ENCODE data around the gene EVL.

EVL gene

GRCh38 chr14:100100032-100100703 lies 34.9 kb downstream of the EVL start:
- Histone ChIP-seq H3K4me1 (ENCODE audit: insufficient read depth, low read length) (no peaks in the 10 kb centered on the region), H3K9me3 (ENCODE audit: control insufficient read depth, insufficient read depth, low read length) (no peaks in the 10 kb centered on the region), H3K36me3 (ENCODE audit: insufficient read depth, low read length) (no peaks in the 10 kb centered on the region; the same call in 1 of the 2 replicates), H3K9ac (ENCODE audit: low read depth, low read length) (no peak overlapping the region)

- H3K9ac ChIP-seq (ENCODE audit: low read depth, low read length) = no peak overlapping the region
- H3K36me3 ChIP-seq (ENCODE audit: insufficient read depth, low read length) = no peaks in the 10 kb centered on the region; the same call in 1 of the 2 replicates
- H3K4me1 ChIP-seq (ENCODE audit: insufficient read depth, low read length) = no peaks in the 10 kb centered on the region
- H3K9me3 ChIP-seq (ENCODE audit: control insufficient read depth, insufficient read depth, low read length) = no peaks in the 10 kb centered on the region
Observed at GRCh38 chr14:100102156-100102785, 37.0 kb downstream of the EVL start.

- Histone ChIP-seq H3K9ac (ENCODE audit: low read depth, low read length) (no peak overlapping the region), H3K36me3 (ENCODE audit: insufficient read depth, low read length) (no peaks in the 10 kb centered on the region; the same call in 1 of the 2 replicates), H3K9me3 (ENCODE audit: control insufficient read depth, insufficient read depth, low read length) (no peaks in the 10 kb centered on the region), H3K4me1 (ENCODE audit: insufficient read depth, low read length) (no peaks in the 10 kb centered on the region; the same call in 1 of the 2 replicates)
Observed at GRCh38 chr14:100103250-100104005, 38.2 kb downstream of the EVL start.

GRCh38 chr14:100104006-100104352 lies 38.8 kb downstream of the EVL start:
- no peaks in the 10 kb centered on the region; the same call in 1 of the 2 replicates for H3K36me3 ChIP-seq (ENCODE audit: insufficient read depth, low read length)
- H3K9me3 ChIP-seq (ENCODE audit: control insufficient read depth, insufficient read depth, low read length) = no peaks in the 10 kb centered on the region
- no peak overlapping the region for H3K9ac ChIP-seq (ENCODE audit: low read depth, low read length)
- H3K4me1 ChIP-seq (ENCODE audit: insufficient read depth, low read length) = no peaks in the 10 kb centered on the region; the same call in 1 of the 2 replicates

- Histone ChIP-seq H3K9me3 (ENCODE audit: control insufficient read depth, insufficient read depth, low read length) (no peaks in the 10 kb centered on the region), H3K9ac (ENCODE audit: low read depth, low read length) (no peak overlapping the region), H3K36me3 (ENCODE audit: insufficient read depth, low read length) (no peaks in the 10 kb centered on the region; the same call in 1 of the 2 replicates), H3K4me1 (ENCODE audit: insufficient read depth, low read length) (no peaks in the 10 kb centered on the region; the same call in 1 of the 2 replicates)
Observed at GRCh38 chr14:100104523-100105300, 39.5 kb downstream of the EVL start.

- no peaks in the 10 kb centered on the region; the same call in 1 of the 2 replicates for H3K4me1 ChIP-seq (ENCODE audit: insufficient read depth, low read length)
- H3K9ac ChIP-seq (ENCODE audit: low read depth, low read length) = no peak overlapping the region
- no peaks in the 10 kb centered on the region for H3K9me3 ChIP-seq (ENCODE audit: control insufficient read depth, insufficient read depth, low read length)
- H3K36me3 ChIP-seq (ENCODE audit: insufficient read depth, low read length) = no peaks in the 10 kb centered on the region; the same call in 1 of the 2 replicates
Observed at GRCh38 chr14:100105357-100106169, 40.3 kb downstream of the EVL start.

GRCh38 chr14:100106250-100107112 lies 41.3 kb downstream of the EVL start:
- H3K9ac ChIP-seq (ENCODE audit: low read depth, low read length) = no peak overlapping the region
- no peaks in the 10 kb centered on the region; the same call in 1 of the 2 replicates for H3K4me1 ChIP-seq (ENCODE audit: insufficient read depth, low read length)
- H3K36me3 ChIP-seq (ENCODE audit: insufficient read depth, low read length) = no peaks in the 10 kb centered on the region; the same call in 1 of the 2 replicates
- no peaks in the 10 kb centered on the region for H3K9me3 ChIP-seq (ENCODE audit: control insufficient read depth, insufficient read depth, low read length)

GRCh38 chr14:100107236-100107635 lies 42.0 kb downstream of the EVL start:
- Histone ChIP-seq H3K36me3 (ENCODE audit: insufficient read depth, low read length) (no peaks in the 10 kb centered on the region), H3K9me3 (ENCODE audit: control insufficient read depth, insufficient read depth, low read length) (no peaks in the 10 kb centered on the region), H3K4me1 (ENCODE audit: insufficient read depth, low read length) (no peaks in the 10 kb centered on the region; the same call in 1 of the 2 replicates), H3K9ac (ENCODE audit: low read depth, low read length) (no peak overlapping the region)

- no peaks in the 10 kb centered on the region; the same call in 1 of the 2 replicates for H3K4me1 ChIP-seq (ENCODE audit: insufficient read depth, low read length)
- H3K9ac ChIP-seq (ENCODE audit: low read depth, low read length) = no peak overlapping the region
- no peaks in the 10 kb centered on the region for H3K9me3 ChIP-seq (ENCODE audit: control insufficient read depth, insufficient read depth, low read length)
- no peaks in the 10 kb centered on the region for H3K36me3 ChIP-seq (ENCODE audit: insufficient read depth, low read length)
Observed at GRCh38 chr14:100108042-100108825, 43.0 kb downstream of the EVL start.

- no peaks in the 10 kb centered on the region for H3K36me3 ChIP-seq (ENCODE audit: insufficient read depth, low read length)
Observed at GRCh38 chr14:100108840-100109593, 43.8 kb downstream of the EVL start.

GRCh38 chr14:100109594-100109955 lies 44.4 kb downstream of the EVL start:
- H3K36me3 ChIP-seq (ENCODE audit: insufficient read depth, low read length) = no peaks in the 10 kb centered on the region
- no peaks in the 10 kb centered on the region for H3K9me3 ChIP-seq (ENCODE audit: control insufficient read depth, insufficient read depth, low read length)
- H3K4me1 ChIP-seq (ENCODE audit: insufficient read depth, low read length) = no peaks in the 10 kb centered on the region; the same call in 1 of the 2 replicates
- H3K9ac ChIP-seq (ENCODE audit: low read depth, low read length) = no peak overlapping the region

More at GRCh38 chr14:100108840-100109593, 43.8 kb downstream of the EVL start:
- Histone ChIP-seq H3K4me1 (ENCODE audit: insufficient read depth, low read length) (no peaks in the 10 kb centered on the region; the same call in 1 of the 2 replicates), H3K9me3 (ENCODE audit: control insufficient read depth, insufficient read depth, low read length) (no peaks in the 10 kb centered on the region), H3K9ac (ENCODE audit: low read depth, low read length) (no peak overlapping the region)
